H9 (cell line): ENCODE measurements around the gene SULF2. TPM values are rescaled to one million over a fixed set of nuclear protein-coding genes. Genes with fewer than 3 reads are reported as not detected.

ENCODE experiments used
- DNase-seq: peaks from one replicate; pipeline ENCODE4 v3.0.0-alpha.2; 2017
- H2AFZ ChIP-seq: one replicate; pipeline ENCODE4 v1.6.1; 2013; ENCODE audit warnings: mild to moderate bottlenecking, low read length, control low read depth, moderate library complexity
- H2AK5ac ChIP-seq: 2 replicates; pipeline ENCODE4 v1.6.1; 2013; ENCODE audit warnings: low read length, control low read depth, mixed read lengths; ENCODE audit not compliant: insufficient read length
- H2BK120ac ChIP-seq: one replicate; pipeline ENCODE4 v1.6.1; 2013; ENCODE audit warnings: low read depth, mild to moderate bottlenecking, low read length, control low read depth, inconsistent platforms; ENCODE audit not compliant: poor library complexity, severe bottlenecking
- H2BK12ac ChIP-seq: 2 replicates; pipeline ENCODE4 v1.6.1; 2013; ENCODE audit warnings: low read length, control low read depth, mixed read lengths, low read depth; ENCODE audit not compliant: insufficient read length
- H2BK15ac ChIP-seq: 2 replicates; pipeline ENCODE4 v1.6.1; 2013; ENCODE audit warnings: low read depth, low read length, control low read depth
- H2BK20ac ChIP-seq: one replicate; pipeline ENCODE4 v1.6.1; 2013; ENCODE audit warnings: low read depth, mild to moderate bottlenecking, low read length, control low read depth, inconsistent platforms; ENCODE audit not compliant: poor library complexity, severe bottlenecking
- H2BK5ac ChIP-seq: 2 replicates; pipeline ENCODE4 v1.6.1; 2013; ENCODE audit warnings: low read length, control low read depth, mixed read lengths; ENCODE audit not compliant: insufficient read length
- H3K14ac ChIP-seq: 2 replicates; pipeline ENCODE4 v1.6.1; 2013; ENCODE audit warnings: low read length, control low read depth; ENCODE audit not compliant: insufficient read depth
- H3K18ac ChIP-seq: 2 replicates; pipeline ENCODE4 v1.6.1; 2013; ENCODE audit warnings: low read depth, mild to moderate bottlenecking, mixed read lengths, low read length, control low read depth; ENCODE audit not compliant: insufficient read length
- H3K23ac ChIP-seq: 2 replicates; pipeline ENCODE4 v1.6.1; 2013; ENCODE audit warnings: low read length, control low read depth, mixed read lengths, low read depth; ENCODE audit not compliant: insufficient read length
- H3K23me2 ChIP-seq: 2 replicates; pipeline ENCODE4 v1.6.1; 2013; ENCODE audit warnings: low read depth, mild to moderate bottlenecking, mixed read lengths, low read length, control low read depth; ENCODE audit not compliant: insufficient read length, poor library complexity, severe bottlenecking
- H3K27ac ChIP-seq: 2 replicates; pipeline ENCODE4 v1.5.1; 2013; ENCODE audit warnings: low read length, control low read depth, mixed read lengths, low read depth; ENCODE audit not compliant: insufficient read length
- H3K27me3 ChIP-seq: 2 replicates; pipeline ENCODE4 v1.6.1; 2013; ENCODE audit warnings: low read length, control low read depth, inconsistent platforms; ENCODE audit not compliant: insufficient read depth
- H3K4ac ChIP-seq: 2 replicates; pipeline ENCODE4 v1.6.1; 2013; ENCODE audit warnings: low read depth, mild to moderate bottlenecking, control low read depth, inconsistent platforms, low read length, moderate library complexity
- H3K4me1 ChIP-seq: 2 replicates; pipeline ENCODE4 v1.6.1; 2013; ENCODE audit warnings: low read length, control low read depth, inconsistent platforms; ENCODE audit not compliant: insufficient read depth
- H3K4me2 ChIP-seq: 2 replicates; pipeline ENCODE4 v1.6.1; 2013; ENCODE audit warnings: low read length, control low read depth, mixed read lengths; ENCODE audit not compliant: insufficient read length, insufficient read depth
- H3K56ac ChIP-seq: 2 replicates; pipeline ENCODE4 v1.6.1; 2013; ENCODE audit warnings: low read depth, mild to moderate bottlenecking, mixed read lengths, low read length, control low read depth; ENCODE audit not compliant: insufficient read length
- H3K79me1 ChIP-seq: 2 replicates; pipeline ENCODE4 v1.6.1; 2013; ENCODE audit warnings: low read depth, mild to moderate bottlenecking, moderate library complexity, low read length, control low read depth, inconsistent platforms; ENCODE audit not compliant: insufficient read depth, poor library complexity, severe bottlenecking
- H3K79me2 ChIP-seq: 2 replicates; pipeline ENCODE4 v1.6.1; 2013; ENCODE audit warnings: low read length, control low read depth, inconsistent platforms; ENCODE audit not compliant: insufficient read depth
- H3K9ac ChIP-seq: 2 replicates; pipeline ENCODE4 v1.6.1; 2013; ENCODE audit warnings: low read length, control low read depth, mixed read lengths; ENCODE audit not compliant: insufficient read length; ENCODE audit errors: extremely low read depth
- H3K9me3 ChIP-seq: one replicate; pipeline ENCODE4 v1.6.1; 2013; ENCODE audit warnings: low read depth, low read length, inconsistent platforms; ENCODE audit not compliant: control insufficient read depth
- H3T11ph ChIP-seq: one replicate; pipeline ENCODE4 v1.6.1; 2013; ENCODE audit warnings: mild to moderate bottlenecking, low read length, control low read depth, inconsistent platforms
- H4K20me1 ChIP-seq: one replicate; pipeline ENCODE4 v1.6.1; 2013; ENCODE audit not compliant: control insufficient read depth, insufficient read length, insufficient read depth
- H4K5ac ChIP-seq: 2 replicates; pipeline ENCODE4 v1.6.1; 2013; ENCODE audit warnings: low read depth, mild to moderate bottlenecking, mixed read lengths, low read length, control low read depth; ENCODE audit not compliant: insufficient read length
- H4K8ac ChIP-seq: replicated peaks from 2 replicates; pipeline ENCODE4 v1.6.1; 2013; ENCODE audit warnings: low read length, control low read depth, mixed read lengths, low read depth; ENCODE audit not compliant: insufficient read length
- H4K91ac ChIP-seq: 2 replicates; pipeline ENCODE4 v1.6.1; 2013; ENCODE audit warnings: low read depth, mild to moderate bottlenecking, moderate library complexity, mixed read lengths, low read length, control low read depth; ENCODE audit not compliant: insufficient read length
- H3K27ac Mint-ChIP-seq, 3 experiments: 2 replicates in 2 of 3; 3 replicates in 1 of 3; pipeline ENCODE4 v1.8.0; 2020 to 2021; ENCODE audit warnings: mixed read lengths in 3 of 3, mild to moderate bottlenecking in 1 of 3, moderate library complexity in 1 of 3
- H3K27me3 Mint-ChIP-seq: 2 replicates; pipeline ENCODE4 v1.8.0; 2021; ENCODE audit warnings: low read depth, mild to moderate bottlenecking, moderate library complexity, mixed read lengths
- H3K36me3 Mint-ChIP-seq, 3 experiments: 2 replicates in 2 of 3; 3 replicates in 1 of 3; pipeline ENCODE4 v1.8.0; 2020 to 2021; ENCODE audit warnings: low read depth in 3 of 3, mixed read lengths in 3 of 3; ENCODE audit not compliant: insufficient read depth in 1 of 3
- H3K4me1 Mint-ChIP-seq, 2 experiments: 2 replicates each; pipeline ENCODE4 v1.8.0; 2020; ENCODE audit warnings: mixed read lengths in 2 of 2
- H3K4me3 Mint-ChIP-seq, 2 experiments: 2 replicates in 1 of 2; 3 replicates in 1 of 2; pipeline ENCODE4 v1.8.0; 2020 to 2021; ENCODE audit warnings: mild to moderate bottlenecking in 2 of 2, mixed read lengths in 2 of 2, moderate library complexity in 1 of 2
- H3K9me3 Mint-ChIP-seq, 2 experiments: 2 replicates in 1 of 2; 3 replicates in 1 of 2; pipeline ENCODE4 v1.8.0; 2020; ENCODE audit warnings: mild to moderate bottlenecking in 2 of 2, mixed read lengths in 2 of 2, moderate library complexity in 1 of 2
- CTCF ChIP-seq: fragments of 200-600 bp; sonication (generic); conservative IDR thresholded peaks from 3 replicates; pipeline ENCODE4 v1.8.0; 2021; ENCODE audit warnings: antibody characterized with exemption, mild to moderate bottlenecking
- WGBS: extraction: QIAGEN DNeasy Blood & Tissue Kit; methylation state at CpG from one replicate; pipeline ENCODE4 v1.1.7; 2013; ENCODE audit warnings: missing lambda C conversion rate, low lambda C conversion rate, mixed read lengths; ENCODE audit not compliant: insufficient read length; ENCODE audit errors: extremely low coverage; 5-methylcytosine and 5-hydroxymethylcytosine counted together
- total RNA-seq: library from RNA; stranded (reverse); gene quantifications from 2 replicates; pipeline ENCODE4 v1.2.1, GENCODE V29; 2021

The SULF2 gene
- total RNA-seq, 1 experiment from 2014 or later, result 31.2 TPM

- Histone ChIP-seq H3K56ac (no peak overlapping the region), H3K4ac (no peak overlapping the region), H2BK120ac (no peak overlapping the region), H4K20me1 (no peaks in the 10 kb centered on the region), H3K79me1 (no peaks in the 10 kb centered on the region), H3K18ac (no peak overlapping the region), H4K5ac (no peak overlapping the region), H3K27ac (no peak overlapping the region), H3K4me2 (no peak overlapping the region), H2BK5ac (no peak overlapping the region), H3K79me2 (no peaks in the 10 kb centered on the region), H3K14ac (no peak overlapping the region), H2BK15ac (no peak overlapping the region), H2BK20ac (no peak overlapping the region), H3K23me2 (no peaks in the 10 kb centered on the region), H3K4me1 (no peaks in the 10 kb centered on the region), H3K23ac (no peak overlapping the region), H3K9ac (no peak overlapping the region), H4K91ac (no peak overlapping the region), H4K8ac (no peak overlapping the region), H3K9me3 (no peaks in the 10 kb centered on the region), H2AK5ac (no peak overlapping the region), H3T11ph (no peak overlapping the region), H2BK12ac (no peak overlapping the region), H2AFZ (no peak overlapping the region), H3K27me3 (no peaks in the 10 kb centered on the region)
- no peak overlapping the region for H3K27ac Mint-ChIP-seq
- H3K4me3 Mint-ChIP-seq, result no peak overlapping the region
- no CpG with 5 or more reads among the region's 4 CpGs for WGBS
- H3K9me3 Mint-ChIP-seq, result no peaks in the 10 kb centered on the region
- H3K4me1 Mint-ChIP-seq, result no peaks in the 10 kb centered on the region
- TF ChIP-seq CTCF, result no peak
- no peaks in the 10 kb centered on the region for H3K27me3 Mint-ChIP-seq
- DNase-seq, result no peak
- H3K36me3 Mint-ChIP-seq, result peaks cover 43 to 80% (median 69%) of the 10 kb centered on the region in 3 experiments
Observed at GRCh38 chr20:47638851-47639250, 146.4 kb downstream of the SULF2 start.
